ENCODE results near the gene GGT6.

The GGT6 gene

GRCh38 chr17:4536742-4537411 is 23.5 kb downstream of the GGT6 start:
- DNase-seq: no peak

GRCh38 chr17:4536259-4536741 is 24.1 kb downstream of the GGT6 start:
- DNase-seq: no peak

- DNase-seq: no peak
These were observed 24.6 kb downstream of the GGT6 start for GRCh38 chr17:4535667-4536258.

DNA sequence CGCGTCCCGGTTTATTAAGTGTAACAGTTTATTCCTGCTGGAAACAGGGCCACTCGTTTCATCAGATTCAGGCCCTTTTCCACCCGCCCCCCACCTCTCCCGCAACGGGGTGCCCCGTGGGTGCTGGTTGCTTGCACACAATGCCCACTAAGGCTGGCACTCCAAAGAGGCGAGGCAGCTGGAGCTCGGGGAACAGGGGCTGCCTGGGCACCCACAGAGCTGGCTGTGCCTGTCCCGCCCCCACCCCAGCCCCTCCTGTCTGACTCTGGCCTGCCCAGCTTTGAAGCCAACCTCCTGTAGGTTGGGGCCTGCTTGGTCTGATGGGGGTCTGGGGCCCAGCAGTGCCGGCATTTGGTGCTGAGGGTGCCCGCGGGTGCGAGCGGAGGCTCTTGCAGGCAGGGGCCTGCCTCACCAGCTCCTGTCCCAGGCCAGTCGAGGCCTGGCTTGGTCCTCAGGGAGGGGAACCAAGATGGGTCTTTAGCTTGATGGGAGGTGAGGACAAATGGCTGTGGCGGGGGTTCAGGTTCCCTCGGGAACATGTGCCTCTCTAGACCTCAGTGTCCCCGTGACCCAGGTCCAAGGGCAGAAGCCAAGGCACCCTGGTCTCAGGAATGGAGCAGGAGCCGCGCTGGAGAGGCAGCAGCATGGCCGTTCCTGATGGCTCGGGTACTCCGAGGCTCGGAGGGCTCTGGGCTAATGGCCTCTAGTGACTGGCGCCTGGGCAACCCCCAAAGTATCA is 25.3 kb downstream of the GGT6 start:
- DNase-seq: no peak

GRCh38 chr17:4534515-4534914 is 25.9 kb downstream of the GGT6 start:
- no peak for DNase-seq

DNA sequence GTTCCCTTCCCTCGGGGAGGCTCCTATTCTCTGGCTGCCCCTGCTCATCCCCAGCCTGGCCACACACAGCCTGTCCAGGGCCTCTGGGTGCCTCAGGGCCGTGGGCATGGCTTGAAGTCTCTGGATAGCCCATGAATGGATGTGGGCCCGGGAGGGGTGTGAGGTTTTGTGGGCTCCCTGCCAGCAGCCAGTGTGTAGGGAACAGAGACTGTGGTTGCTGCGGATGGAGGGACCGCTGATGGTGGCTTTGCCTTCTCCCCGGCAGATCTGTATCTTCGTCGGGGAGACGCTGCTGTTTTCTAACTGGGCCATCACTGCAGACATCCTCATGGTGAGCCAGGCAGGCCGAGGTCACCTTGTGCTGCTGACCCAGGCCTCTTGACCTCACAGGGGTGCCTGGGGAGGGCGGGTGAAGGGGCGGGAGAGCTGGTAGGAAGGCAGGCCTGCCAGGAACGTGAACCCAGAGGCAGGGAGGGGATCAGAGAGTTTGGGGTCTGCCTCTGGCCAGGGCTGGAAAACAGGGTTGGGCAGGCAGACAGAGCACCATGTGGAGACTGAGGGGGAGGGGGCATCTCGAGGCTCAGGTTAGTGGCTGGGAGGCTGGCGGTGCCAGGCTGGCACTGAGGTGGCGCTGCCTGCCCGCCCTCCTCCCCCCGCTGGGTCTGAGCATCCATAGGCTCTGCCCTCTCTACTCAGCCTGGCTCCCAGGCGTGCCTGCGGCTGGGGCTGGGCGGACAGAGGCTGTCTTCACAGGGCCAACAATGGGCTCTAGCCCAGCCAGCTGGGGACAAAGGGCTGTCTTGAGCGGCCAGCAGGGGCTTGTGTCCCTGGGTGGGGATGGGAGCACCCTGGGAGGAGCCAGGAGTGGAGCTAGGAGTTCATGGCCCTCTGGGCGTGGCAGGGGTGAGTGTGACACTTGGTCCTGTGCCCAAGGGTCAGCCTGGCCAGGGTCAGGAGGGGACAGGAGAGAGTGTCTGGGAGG is 26.6 kb downstream of the GGT6 start:
- no peak for DNase-seq

GRCh38 chr17:4532860-4533522 is 27.4 kb downstream of the GGT6 start:
- no peak for DNase-seq

DNA sequence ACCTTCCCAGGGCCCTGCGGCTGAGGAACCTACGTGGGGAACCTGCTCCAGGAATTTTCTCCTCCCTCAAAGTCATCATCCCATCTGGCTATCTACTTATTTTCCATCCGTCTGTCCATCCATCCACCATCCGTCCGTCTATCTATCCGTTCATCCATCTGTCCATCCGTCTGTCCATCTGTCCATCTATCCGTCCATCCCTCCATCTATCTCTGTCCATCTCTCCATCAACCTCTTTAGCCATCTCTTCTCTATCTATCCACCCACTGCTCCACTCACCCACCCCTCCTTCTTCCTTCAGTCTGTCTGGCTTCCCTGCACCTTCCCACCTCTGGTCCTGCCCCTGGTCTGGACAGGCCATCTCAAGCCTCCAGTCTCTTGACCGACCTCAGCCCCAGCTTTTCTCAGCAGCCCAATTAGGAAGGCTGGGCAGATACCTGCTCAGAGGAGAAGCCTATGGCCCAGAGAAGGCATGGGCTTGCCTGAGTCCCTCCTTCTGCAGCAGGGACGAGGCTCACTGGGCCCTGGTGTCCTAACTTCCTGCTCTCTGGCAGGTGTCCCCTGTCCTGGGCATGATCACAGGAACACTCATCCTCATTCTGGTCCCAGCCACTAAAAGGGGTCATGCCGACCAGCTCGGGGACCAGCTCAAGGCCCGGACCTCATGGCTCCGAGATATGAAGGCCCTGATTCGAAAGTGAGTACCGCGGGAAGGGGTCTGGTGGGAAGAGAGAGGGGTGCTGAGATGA is 28.2 kb downstream of the GGT6 start:
- DNase-seq: no peak

DNA sequence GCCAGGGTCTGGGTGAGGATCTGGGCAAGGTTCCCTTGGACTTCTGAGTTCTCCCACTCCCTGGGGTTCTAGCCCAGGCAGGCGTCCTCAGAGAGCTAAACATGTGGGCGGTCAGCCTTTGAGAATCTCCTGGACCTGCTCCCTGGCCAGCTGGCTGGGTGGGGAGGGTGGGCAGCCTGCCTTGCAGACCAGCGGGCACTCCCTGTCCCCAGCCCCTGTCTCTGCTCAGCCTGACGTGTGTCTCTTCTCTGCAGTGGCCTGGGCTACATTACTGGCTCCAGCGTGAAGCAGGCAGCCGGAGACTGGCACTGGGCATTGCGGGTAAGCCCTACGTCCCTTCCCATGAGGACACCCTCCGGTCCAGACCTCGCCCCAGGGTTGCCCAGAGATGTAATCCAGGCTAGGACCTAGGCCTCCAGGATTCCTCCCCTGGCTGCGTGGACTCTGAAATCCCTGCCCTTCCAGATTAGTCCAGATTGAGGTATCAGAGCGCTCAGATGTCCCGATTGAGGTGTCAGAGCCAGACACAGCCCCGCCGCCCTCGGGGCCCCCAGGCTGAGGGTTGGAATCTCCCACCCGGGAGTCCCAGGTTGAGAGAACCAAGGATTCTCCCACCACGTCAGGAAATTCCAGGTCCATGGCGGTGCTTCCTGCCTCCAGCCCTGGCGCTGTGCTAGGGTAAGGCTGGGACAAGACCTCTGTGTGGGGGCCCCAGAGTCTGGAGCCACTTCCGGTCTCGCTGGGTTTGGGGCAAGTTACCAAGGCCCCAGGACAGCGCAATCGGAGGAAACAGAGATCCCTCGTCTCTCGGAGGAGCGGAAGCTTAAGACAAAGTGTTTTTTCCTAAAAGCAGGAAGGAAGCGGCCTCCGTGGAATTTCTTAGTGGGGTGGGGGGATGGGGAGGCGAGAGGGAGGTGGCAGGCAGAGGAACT is 29.3 kb downstream of the GGT6 start:
- no peak for DNase-seq

- DNase-seq: no peak
These were observed 30.7 kb downstream of the GGT6 start for GRCh38 chr17:4529533-4530152.

GRCh38 chr17:4527566-4528125 is 32.7 kb downstream of the GGT6 start:
- DNase-seq: no peak

GRCh38 chr17:4527134-4527533 is 33.2 kb downstream of the GGT6 start:
- no peak for DNase-seq

- DNase-seq: no peak
These were observed 34.5 kb downstream of the GGT6 start for GRCh38 chr17:4525691-4526397.

GRCh38 chr17:4523946-4524345 is 36.4 kb downstream of the GGT6 start:
- no peak for DNase-seq

DNA sequence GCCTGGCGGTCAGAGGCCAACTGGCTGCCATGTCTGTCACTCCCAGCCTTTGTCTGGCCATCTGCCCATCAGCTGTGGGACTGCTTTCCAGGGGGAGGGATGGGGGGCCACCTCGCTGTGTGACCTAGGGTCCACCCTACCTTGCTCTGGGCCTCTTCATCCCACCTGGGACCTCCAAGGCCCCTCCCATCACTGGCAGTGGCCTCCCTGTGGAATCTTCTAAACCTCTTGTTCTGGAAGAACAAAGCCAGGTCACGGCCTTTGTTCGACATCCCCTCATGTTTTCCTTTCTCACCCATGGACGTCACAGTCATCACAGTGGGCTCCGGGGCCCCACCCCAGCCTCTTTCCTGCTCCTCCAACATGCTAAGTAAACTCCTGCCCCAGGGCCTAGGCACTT is 37.7 kb downstream of the GGT6 start:
- no peak for DNase-seq

DNA sequence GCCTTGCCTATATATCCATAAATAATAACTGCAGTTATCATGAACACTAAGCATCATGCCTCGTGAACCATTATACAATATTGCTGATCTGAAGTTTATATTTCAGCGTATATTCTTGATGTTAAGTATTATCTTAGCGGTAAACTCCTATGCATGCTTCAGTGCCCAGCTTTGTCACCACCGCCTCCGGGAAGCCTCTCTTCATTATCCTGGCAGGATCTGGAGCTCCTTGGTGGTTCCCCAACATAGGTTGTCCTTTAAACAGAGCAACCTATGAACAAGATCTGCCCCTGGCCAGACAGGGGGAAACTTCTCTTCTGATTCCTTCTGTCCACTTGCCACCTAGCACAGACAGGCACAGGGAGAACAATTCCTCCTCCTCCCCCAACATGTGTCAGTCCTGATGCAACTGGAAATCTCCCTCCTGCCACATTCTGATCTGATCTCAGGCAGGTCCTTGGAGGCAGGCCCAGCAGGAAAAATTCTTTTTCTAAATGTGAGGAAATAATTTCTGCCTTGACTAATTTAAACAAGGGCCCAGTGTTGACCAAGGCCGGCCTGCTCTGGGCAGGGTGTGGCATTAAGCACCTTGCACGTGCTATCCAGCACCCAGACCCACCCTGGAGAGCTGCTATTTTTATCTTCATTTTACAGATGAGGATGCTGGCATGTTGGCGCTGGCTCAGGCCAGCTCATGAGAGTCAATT is 39.3 kb downstream of the GGT6 start:
- no peak for DNase-seq

DNA sequence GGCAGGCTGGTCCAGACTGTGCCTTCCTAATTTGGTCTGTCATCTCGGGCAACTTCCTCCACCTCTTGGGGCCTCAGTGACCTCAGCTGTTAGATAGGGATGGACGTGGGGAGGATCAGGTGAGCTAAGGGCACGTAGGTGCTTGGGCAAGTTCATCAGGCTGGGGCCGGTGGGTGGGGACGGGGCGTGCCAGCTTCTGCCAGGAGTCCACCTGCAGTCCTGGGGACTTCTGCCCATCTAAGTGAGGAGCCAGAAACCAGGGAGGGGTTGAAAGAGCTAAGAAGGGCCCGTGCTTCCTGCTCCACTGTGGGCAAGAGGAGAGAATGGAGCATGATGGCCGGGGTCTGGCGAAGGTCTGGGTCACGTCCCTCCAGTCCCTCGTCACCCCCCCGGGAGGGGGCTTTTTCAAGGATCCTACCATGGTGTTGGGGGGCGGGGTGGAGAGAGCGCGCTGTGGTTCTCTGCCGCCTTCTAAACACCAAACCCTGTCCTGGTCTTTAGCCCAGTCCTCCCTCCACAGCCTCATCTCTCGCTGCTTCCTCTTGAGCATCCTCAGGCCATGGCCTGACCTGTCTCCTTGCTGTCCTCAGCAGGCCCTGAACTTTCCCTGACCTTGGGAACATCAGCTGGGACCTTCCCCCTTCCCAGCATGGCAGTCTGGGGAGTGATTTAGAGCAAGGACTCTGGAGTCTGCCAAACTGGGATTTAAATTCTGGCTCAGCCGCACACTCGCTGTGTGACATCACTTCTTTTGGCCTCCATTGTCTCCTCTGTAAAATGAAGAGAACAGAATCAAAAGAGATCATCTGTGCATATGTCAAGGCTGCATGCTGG is 40.1 kb downstream of the GGT6 start:
- no peak for DNase-seq

Measured in CD4-positive, alpha-beta T cell treated with Interferon gamma for 1 hour (primary cell).